ENCODE results near the gene TMEM209. TPM values are rescaled to one million over a fixed set of nuclear protein-coding genes. Genes with fewer than 3 reads are reported as not detected.

The TMEM209 gene
- polyA plus RNA-seq, 6 donors from 2014 or later, result 37.3 to 48.3 (median 44.5) TPM

Other genes starting within 250 kb of the TMEM209 start
- 10 to 100 TPM in 5 of 6 donors, 1 to 10 TPM in 1; 8.4 to 38.8 (median 11.9) TPM for gene ZC3HC1, start 154.0 kb downstream of the TMEM209 start, polyA plus RNA-seq (ENCODE audit: low read depth in 6 of 6)
- 1 to 10 TPM; 1.4 to 6.5 (median 3.5) TPM for gene KLHDC10, start 134.9 kb downstream of the TMEM209 start, polyA plus RNA-seq (ENCODE audit: low read depth in 6 of 6)
- not detected for gene SSMEM1, start 2.5 kb upstream of the TMEM209 start, polyA plus RNA-seq (ENCODE audit: low read depth in 6 of 6)
- gene CPA2, start 61.5 kb upstream of the TMEM209 start, polyA plus RNA-seq (ENCODE audit: low read depth in 6 of 6), result not detected
- not detected for gene CPA4, start 87.8 kb upstream of the TMEM209 start, polyA plus RNA-seq (ENCODE audit: low read depth in 6 of 6)
- under 1 TPM in 1 of 6 donors, not detected in 5; 0.18 TPM for gene CPA5, start 139.4 kb upstream of the TMEM209 start, polyA plus RNA-seq (ENCODE audit: low read depth in 6 of 6)
- gene CPA1, start 175.1 kb upstream of the TMEM209 start, polyA plus RNA-seq (ENCODE audit: low read depth in 6 of 6), result not detected
- 10 to 100 TPM in 3 of 6 donors, 1 to 10 TPM in 3; 6.2 to 20.7 (median 10.3) TPM for gene CEP41, start 235.6 kb upstream of the TMEM209 start, polyA plus RNA-seq (ENCODE audit: low read depth in 6 of 6)